HG03469 (cell line): Measurements from ENCODE around the gene DUSP22.
A peak's percentile ranks its signal among the peaks of the same experiment; 100 is the strongest.
"Not testable (repeated sequence)": the region's sequence is repeated elsewhere in the genome, so short reads cannot be mapped to it uniquely, and the experiment has no call there.

ENCODE experiments used
- ATAC-seq: cut with Tn5 transposase; IDR thresholded peaks from one replicate; pipeline ENCODE4 v1.9.1; 2021; ENCODE audit warnings: mild to moderate bottlenecking, moderate library complexity, moderate number of reproducible peaks; ENCODE audit not compliant: unreplicated experiment

Gene DUSP22

DNA sequence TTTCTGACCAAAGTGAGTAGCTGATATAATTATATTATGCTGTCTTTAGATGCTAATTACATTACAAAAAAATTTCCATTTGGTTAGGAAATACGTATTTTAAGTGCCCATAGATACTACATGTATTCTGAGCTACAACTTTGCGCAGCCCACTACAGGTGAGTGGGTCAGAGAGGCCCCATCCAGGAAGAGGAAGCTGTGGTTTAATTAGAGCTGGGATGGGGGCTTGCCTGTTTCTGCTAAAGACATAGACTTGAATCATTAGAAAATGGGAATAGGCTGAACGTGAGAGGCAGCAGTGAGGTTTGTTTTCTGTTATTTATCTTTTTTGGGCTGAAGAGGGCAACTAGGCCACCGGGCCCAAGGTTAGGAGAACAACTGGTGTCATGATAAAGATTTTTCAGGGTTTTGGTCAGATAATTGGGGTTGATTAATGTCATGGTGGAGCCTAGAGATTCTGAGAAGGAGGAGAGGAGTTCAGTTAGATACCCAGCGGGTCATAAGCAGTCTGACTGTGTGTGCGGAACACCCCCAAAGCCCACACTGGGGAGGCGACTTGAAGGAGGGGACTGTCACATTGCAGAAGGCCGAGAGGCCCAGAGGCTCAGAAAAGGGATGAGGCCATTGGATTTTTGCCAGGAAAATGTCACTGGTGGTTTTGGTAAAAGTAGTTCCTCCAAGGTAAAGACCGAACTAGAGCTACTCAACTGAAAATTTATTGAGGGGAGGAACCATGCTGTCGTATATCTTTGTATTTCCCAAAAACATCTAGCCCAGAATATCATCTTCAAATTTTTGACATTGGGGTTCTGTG is 84.7 kb downstream of the DUSP22 start:
- no peak for ATAC-seq

DNA sequence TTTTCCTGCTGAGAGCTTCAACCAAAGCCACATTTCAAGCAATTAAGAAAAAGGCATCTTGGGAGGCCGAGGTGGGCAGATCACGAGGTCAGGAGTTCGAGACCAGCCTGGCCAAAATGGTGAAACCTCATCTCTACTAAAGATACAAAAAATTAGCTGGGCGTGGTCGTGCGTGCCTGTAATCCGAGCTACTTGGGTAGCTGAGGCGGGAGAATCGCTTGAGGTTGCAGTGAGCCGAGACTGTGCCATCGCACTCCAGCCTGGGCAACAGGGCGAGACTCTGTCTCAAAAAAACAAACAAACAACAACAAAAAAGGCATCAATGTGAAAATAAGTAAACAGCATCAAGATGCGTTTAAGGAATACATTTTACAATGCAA is 85.3 kb downstream of the DUSP22 start:
- ATAC-seq: not testable (repeated sequence)

DNA sequence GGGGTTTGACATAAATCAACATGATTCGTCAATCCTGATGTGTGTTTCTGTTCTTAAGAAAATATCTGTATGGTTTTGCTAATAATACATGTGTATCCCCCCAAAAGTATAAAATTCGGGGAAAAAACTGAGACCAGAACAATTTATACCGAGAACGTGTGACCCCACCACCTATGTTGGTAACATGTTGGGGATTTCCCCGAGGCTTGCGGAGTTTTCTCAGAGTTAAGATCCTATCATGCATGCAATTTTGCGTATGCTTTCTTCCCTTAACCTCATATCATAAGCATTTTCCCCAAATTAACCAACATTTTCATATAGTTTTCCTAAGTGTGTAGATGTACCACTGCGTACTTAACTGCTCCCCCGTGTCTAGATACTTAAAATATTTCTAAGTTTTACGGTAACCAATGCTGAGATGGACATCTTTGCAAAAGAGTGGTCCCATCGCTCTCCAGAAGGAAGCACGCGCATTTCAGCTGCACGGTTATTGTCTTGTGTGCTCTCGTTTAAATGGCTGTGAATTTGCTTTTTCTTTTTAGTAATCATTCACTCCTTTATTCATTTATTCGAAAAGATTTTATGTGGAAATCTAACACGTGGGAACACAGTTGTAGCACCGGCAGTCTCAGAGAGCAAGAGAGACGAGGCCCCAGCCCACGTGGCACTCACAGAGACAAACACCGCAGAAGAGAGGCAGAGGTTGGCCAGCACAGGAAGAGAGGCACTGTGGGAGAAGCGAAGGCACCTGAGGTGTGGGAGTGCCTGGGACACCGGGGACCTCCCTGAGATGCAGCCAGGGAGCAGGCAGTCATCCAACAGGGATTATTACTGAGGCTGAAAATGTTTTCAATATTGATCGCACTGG is 86.0 kb downstream of the DUSP22 start:
- ATAC-seq: no peak

DNA sequence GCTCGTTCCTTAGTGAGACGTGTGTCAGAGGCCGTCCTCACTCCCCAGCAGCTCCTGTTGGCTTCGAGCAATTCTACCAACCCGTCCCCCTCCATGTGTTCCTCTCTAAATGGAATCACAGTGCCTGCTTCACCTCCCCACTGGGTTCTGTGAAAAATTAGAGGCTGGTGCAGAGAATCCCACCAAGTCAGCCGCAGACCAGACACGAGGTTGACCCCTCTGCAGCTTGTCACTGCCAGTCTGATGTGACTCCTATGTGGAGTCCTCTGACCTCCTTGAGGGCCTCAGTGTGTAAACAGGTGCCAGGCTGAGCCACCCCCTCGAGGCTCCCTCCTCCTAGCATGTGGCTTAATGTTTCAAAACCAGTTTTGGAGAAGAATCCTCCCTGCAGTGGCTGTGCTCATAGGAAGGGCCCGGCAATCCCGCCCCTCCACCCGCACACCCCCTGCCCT is 86.7 kb downstream of the DUSP22 start:
- ATAC-seq: no peak

DNA sequence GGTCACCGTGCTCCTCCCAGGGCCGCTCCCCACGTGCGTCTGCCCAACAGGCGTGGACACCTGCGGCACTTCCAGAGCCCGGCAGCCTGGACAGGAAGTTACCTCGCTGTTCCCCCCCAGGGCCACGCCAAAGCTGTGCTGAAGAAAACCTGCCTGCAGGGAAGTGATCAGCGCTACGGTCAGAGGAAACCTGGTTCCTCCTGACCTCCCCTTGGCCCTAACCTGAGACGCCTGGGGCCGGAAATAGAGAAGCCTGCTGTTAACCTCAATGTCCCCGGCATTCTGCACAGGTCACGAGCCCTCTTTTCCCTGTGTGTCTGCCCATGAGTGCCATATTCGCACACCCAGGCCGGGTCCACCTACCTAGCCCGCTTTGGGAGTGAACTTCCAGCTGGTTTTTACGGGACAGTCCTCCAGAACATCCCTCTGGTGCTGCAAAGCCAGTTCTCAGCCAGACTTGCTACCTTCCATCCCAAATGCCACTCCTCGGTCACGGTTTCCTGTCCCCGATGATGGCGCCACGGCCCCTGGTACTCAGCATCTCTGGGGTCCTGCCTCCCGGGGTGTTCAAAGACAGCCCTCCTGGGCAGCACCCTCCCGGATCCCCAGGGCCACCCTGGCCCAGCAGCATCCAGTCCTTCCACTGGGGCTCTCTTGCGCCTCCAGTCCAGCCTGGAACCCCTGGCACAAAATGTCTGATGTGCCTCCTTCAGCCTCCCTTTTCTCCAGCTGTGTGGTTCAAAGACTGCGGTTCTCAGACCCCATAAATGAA is 87.3 kb downstream of the DUSP22 start:
- ATAC-seq: peak; percentile 51

DNA sequence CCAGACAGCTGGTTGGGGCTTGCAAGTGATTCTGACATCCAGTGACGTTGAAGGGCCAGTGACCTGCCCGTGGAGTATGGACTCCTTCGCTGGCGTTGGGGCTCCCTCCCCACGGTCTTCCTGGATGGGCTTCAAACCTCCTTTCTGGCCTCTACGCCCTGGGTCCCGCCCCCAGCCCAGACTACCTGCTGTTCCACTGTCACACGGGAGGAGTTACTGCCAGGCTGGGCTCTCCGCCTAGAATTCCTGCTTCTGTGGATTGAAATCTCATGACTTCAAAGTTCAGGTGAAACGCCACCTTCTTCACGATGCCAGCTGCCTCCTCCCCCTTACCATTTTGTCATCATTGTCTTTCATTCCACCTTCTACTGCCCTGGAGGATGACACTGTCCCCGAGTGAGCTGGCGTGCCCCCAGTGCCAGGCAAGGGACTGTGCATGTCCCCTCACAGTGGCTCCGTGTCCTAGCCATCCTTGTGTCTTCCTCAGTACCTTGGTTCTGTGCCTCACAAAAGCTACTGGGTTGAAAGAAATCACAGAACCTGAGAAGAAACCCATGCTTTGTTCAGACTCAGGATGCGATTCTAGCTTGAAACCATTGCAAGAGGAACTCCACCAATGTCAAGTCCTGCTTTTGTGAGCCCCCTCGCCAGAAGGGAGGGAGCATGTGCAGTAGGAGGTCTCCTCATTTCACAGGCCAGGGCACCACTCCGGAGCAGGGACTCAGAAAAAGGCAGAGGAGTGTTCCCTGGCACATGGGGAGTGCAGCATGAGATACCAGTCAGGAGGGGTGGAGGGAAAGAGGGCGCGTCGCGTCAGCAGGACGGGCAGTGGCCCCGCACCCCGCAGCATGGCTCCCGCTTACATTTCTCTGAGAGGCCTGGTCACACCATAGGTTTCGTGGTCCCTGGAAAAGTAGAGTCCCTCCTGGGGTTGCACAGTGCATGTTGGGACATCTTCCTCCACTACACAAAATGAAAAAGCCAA is 88.2 kb downstream of the DUSP22 start:
- ATAC-seq: no peak

DNA sequence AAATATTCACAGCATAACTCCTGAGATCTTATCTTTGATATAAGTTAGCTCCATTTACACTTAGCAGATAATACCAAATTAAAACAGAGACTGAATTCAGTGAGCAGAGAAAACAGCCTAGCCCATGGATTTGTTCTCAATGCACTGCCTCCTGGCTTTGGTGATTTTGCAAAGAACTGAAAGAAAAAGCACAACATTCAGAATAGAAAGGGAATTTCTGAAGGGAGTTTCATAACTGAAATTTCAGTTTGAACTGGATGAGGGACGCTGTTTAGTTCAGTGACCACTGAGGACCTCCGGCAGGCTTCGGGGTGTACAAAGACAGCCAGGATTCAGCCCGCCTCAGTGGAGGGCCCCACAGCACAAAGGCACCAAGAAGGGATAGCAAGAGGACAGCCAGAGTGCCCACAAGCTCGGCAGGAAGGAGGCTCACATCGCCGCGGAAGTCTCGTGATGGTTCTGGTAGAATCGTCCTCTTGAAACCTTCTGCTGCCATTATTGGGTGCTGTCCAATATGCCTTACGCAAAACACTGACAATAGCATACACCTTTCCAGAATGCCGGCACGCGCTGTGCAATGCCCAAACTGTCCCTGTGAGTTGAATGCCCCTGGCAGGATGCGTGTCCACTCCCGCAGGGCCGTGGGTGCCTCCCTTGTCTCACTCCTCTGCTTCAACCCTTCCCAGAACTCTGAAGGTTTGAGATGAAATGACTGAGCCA is 89.6 kb downstream of the DUSP22 start:
- no peak for ATAC-seq

DNA sequence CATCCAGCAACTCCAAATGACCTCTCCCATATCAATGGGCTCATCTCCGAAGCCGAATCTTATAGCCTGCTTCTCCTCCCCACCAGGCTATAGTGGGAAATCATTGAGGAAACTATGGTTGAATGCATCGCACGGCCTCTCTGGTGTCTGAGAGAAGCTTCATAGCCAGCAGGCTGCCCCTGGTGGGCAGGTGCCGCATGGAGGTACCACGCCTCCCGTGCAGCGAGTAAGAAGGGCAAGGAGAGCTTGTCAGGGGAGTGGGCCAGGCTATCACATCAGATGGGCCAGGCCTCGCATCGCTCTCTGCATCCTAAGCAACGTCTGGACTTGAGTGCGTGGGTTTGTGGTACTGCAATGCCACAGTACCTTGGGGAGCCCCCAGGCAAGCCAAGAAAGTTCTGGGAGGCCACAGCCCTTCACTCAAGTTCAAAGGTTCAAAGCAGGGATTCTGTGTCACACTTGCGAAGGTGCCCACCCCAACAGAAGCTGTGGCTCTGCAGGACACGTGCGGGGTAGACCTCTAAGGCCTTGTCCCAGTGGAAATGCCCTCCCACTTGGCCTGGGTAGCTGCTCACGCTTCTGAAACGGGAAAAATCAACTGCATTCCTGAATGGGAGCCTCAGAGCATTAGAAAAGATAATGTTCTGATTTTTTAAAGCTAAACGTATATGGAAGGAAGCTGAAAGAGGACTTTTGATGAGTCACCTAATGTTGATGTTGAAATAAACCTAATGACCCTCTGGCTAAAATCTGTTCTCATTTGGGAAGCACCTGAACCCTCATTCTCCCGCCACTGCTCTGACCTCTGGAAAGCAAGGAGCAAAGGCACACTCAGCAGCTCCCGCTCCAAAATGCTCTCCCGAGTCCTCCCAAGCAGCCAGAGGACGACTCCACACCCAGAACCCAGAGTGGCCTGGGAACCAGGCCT is 90.9 kb downstream of the DUSP22 start:
- ATAC-seq: no peak

DNA sequence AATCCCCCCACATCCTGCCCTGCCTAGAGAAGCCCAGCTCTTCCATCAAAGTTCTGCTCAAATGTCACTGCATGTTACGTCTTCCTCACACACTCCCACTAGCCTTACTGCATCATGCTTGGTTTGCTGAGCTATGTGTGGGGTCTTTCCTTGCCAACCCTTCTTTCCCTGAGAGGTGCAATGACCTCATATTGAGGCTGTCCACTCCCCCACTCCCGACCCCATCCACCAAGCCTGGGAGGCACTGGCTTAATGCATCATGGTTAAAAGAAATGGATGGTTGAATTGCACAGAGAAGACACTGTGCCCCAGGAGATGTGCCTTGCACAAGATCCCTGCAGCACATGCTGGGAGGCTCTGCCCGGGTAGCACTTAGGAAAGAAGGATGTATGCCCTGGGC is 91.6 kb downstream of the DUSP22 start:
- ATAC-seq: no peak

DNA sequence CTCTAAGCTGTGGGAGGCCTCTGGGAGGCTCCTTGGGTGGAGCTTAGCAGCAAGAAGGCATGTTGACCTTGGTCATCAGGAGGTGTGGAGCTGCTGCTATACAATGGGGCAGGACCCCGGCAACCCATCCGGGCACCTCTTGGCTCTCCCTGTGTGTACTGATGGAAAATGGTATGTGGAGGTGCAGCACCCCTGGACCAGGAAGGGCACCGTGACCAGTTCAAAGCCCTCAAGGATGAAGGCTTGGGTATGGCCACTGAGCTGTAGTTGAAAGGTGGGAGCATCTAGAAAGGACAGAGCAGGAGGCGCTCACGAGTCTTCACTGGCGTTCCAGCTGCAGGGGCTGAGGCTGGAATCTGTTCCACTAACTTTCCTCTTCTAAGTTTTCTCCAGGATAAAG is 92.6 kb downstream of the DUSP22 start:
- no peak for ATAC-seq

DNA sequence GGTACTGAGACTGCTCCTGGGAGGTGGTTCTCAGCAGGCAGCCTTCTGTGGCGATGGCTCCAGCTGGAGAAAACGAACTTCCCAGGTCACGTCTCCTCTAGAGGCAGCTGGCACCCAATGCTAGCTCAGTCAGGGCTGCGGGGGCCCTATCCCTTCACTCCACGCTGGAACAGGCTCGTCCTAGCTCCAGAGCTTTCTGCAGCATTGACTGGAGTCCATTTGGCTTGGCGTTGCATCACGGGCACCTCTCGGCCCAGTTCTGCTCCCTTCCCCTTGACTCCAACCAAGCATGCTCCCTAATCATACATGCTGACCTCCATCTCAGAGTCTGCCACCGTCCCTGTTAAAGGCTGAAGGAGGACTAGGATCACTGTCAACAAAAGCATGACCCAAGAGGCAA is 93.3 kb downstream of the DUSP22 start:
- ATAC-seq: no peak

DNA sequence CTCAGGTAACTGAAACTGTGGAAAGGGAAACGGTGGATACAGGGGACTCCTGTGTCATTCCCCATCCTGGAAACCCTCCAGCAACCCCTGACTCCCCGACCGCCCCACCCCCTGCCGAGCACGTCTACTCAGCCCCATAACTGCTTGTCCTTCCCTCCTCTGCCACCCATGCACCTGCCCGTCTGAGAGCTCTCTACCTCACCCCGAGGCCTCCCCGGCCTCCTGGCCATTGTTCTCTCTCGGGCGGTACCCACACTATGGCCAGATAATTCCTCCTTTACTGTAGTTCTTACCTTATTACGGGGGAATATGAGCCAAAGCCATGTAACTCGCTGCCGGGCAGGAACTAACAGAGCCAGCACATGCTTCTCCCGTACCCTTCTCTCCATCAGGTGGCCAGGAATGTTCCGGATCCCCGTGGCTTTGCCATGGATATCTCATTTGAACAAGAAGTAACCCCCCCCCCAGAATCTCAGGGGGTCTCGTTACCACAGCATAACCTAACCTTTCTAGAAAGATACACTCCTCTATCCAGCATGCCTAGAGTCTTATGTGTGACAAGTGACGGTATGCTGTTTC is 94.5 kb downstream of the DUSP22 start:
- no peak for ATAC-seq

DNA sequence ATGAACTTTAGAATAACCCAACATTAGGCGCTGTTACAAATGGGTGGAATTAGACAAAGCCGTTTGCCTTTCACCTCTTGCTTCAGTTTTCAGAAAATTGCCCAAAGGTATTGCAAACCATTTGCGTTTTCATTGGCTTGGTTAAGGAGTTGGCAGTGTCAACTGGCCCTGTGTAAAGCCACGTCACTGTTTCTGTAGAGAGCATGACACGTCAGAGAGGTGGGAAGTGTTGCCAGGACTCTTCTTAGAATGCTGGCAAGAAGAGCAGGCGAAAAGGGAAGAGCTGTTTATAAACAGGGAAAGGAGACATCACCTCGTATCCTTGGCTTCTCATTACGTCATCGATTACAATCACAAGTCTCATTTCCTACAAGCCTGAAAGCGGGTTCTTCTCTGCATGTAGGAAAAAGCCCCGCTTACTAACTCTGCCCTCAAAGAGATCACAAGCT is 95.0 kb downstream of the DUSP22 start:
- ATAC-seq: no peak

DNA sequence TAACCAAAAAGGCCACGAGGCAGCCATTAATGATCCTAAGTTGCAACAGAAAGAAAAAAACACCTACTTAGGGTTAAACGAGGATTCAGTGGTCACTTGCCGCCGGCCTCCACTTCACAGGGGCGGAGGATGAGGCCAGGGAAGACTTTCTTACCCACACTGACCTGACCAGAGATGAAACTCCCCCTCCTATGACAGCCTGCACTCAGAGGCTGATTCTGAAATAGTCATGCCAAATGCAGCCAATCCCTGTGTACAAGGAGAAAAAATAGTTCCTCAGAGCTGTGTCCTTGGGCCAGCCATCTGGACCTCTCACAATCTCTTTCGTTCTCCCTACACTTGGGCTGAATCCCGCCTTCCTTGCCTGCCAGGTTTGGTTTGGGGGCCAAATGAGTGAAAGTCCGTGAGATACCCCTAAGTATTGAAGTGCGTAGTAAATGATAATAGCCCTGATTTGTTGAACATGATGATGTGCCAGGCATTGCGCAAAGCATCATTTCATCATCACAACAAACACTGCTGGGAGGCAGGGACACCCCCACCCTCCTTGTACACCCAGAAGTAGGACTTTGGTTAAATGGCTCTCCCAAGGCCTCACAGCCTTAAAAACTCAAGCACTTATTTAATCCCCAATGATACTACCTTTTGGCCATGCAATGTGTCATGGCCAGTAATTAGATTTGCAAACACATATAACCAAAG is 96.1 kb downstream of the DUSP22 start:
- no peak for ATAC-seq

DNA sequence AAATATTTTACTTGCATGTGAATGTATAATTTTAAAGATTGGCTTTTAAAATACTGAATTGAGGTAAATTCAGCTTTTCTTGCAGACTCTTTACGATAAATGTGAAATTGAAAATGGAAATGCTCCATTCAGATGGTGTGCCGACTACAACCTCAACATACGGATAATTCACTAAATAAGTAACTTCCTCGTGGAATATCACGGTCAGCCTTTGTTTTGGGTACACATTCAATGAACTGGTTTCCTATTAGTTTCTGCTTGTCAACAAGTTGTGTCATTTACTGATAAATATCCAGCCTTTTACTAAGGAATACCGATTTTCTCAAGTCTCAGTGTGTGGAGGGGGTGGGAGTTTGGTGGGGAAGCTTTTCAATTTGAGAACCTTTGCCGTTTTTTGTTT is 96.9 kb downstream of the DUSP22 start:
- no peak for ATAC-seq

DNA sequence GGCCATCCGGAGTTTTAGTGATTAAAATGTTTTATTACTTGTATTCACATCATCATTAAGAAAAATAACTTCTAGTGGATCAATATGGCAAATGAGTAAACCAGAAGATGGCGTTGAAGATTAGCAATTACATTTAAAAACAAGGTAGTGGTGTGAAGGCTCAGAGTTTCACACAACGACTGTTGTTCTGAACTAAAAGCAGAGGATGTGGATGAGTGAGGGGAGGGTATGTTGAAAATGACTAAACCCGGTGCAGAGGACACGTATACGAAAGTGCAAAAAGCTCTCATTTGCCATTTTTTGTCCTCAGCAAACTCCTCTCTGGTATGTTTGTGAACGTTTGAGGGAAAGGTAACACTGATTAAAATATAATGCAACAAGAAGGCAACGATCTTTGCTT is 97.3 kb downstream of the DUSP22 start:
- no peak for ATAC-seq

DNA sequence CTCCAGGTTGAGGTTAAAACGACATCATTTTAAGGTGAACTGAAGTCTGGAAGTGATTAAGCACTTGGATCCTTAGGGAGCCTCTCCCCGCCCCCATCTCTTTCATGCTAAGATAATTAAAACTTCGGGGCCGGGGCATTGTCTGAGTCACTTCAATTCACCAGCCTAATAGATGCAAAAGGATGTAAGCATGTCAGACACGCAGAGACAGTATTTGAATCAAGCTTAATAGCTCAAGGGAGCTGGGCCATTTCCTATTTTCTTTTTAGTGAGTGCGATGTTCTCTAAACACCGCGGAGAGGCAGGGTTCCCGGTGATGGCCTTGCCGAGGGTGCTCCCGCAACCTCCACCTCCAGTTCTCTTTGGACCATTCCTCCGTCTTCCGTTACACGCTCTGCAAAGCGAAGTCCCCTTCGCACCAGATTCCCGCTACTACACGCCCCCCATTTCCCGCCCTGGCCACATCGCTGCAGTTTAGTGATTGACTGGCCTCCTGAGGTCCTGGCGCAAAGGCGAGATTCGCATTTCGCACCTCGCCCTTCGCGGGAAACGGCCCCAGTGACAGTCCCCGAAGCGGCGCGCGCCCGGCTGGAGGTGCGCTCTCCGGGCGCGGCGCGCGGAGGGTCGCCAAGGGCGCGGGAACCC is 98.7 kb downstream of the DUSP22 start:
- no peak for ATAC-seq
